Endothelial cell (in vitro differentiated cells): ENCODE data around the gene ARG2. TPM values are rescaled to one million over a fixed set of nuclear protein-coding genes. Genes with fewer than 3 reads are reported as not detected.

Experiments used
- DNase-seq: peaks from one replicate; pipeline ENCODE4 v3.0.0; 2021; ENCODE audit warnings: low spot score
- H3K27ac Mint-ChIP-seq: one replicate; pipeline ENCODE4 v1.8.0; 2021; ENCODE audit warnings: mixed read lengths, inconsistent platforms; ENCODE audit not compliant: unreplicated experiment
- H3K27me3 Mint-ChIP-seq: one replicate; pipeline ENCODE4 v1.8.0; 2021; ENCODE audit warnings: mild to moderate bottlenecking, moderate library complexity, mixed read lengths, inconsistent platforms; ENCODE audit not compliant: unreplicated experiment
- H3K36me3 Mint-ChIP-seq: one replicate; pipeline ENCODE4 v1.8.0; 2021; ENCODE audit warnings: mild to moderate bottlenecking, low read depth, mixed read lengths, inconsistent platforms; ENCODE audit not compliant: unreplicated experiment
- H3K4me1 Mint-ChIP-seq: one replicate; pipeline ENCODE4 v1.8.0; 2021; ENCODE audit warnings: mild to moderate bottlenecking, mixed read lengths, inconsistent platforms; ENCODE audit not compliant: unreplicated experiment
- H3K4me3 Mint-ChIP-seq: one replicate; pipeline ENCODE4 v1.8.0; 2021; ENCODE audit warnings: mild to moderate bottlenecking, mixed read lengths, inconsistent platforms; ENCODE audit not compliant: unreplicated experiment
- H3K9me3 Mint-ChIP-seq: one replicate; pipeline ENCODE4 v1.8.0; 2021; ENCODE audit warnings: mixed read lengths, inconsistent platforms; ENCODE audit not compliant: unreplicated experiment
- CTCF ChIP-seq: fragments of 200-600 bp; sonication (generic); IDR thresholded peaks from one replicate; pipeline ENCODE4 v1.5.0; 2021; ENCODE audit warnings: antibody characterized with exemption; ENCODE audit not compliant: unreplicated experiment
- long read RNA-seq: library from polyadenylated mRNA; unstranded; transcript quantifications from one replicate; pipeline ENCODE4 v2.0.0, GENCODE V29; 2020; ENCODE audit not compliant: unreplicated experiment
- total RNA-seq: library from RNA; stranded (reverse); fragmentation: NEBNext Ultra II Directional; extraction: Animal tissue kit (Norgen Biotek cat#: 25700); gene quantifications from one replicate; pipeline ENCODE4 v1.2.1, GENCODE V29; 2021; ENCODE audit not compliant: unreplicated experiment

The ARG2 gene
- total RNA-seq: 18.6 TPM
- long read RNA-seq, transcript ARG2-201 (8 exons, 2,045 nt): major isoform, 24 of 24 reads
- long read RNA-seq, partial matches to known transcripts: 0 of 24 reads
- long read RNA-seq, other reads (novel, unspliced or antisense): 0 of 24 reads

- H3K4me3 Mint-ChIP-seq: peak within 1 kb of the TSS; percentile 94
- TF ChIP-seq CTCF: no peak
- DNase-seq: peak; percentile 95
- H3K36me3 Mint-ChIP-seq: peaks cover 4% of the 10 kb centered on the region
- peaks cover 35% of the 10 kb centered on the region for H3K4me1 Mint-ChIP-seq
- H3K9me3 Mint-ChIP-seq: no peaks in the 10 kb centered on the region
- peaks cover 14% of the 10 kb centered on the region for H3K27me3 Mint-ChIP-seq
- H3K27ac Mint-ChIP-seq: peak within 1 kb of the TSS; percentile 98
These were observed at the start of gene ARG2 for GRCh38 chr14:67619446-67620216. Gene ARG2 (plus strand): TSS chr14:67619920. CDS start chr14:67619978, 58 bp downstream.

GRCh38 chr14:67570453-67570852, 49.3 kb upstream of the ARG2 start:
- TF ChIP-seq CTCF: no peak
- Mint-ChIP-seq H3K9me3 (no peaks in the 10 kb centered on the region), H3K36me3 (no peaks in the 10 kb centered on the region), H3K27ac (no peak overlapping the region), H3K4me3 (no peak overlapping the region), H3K4me1 (no peaks in the 10 kb centered on the region), H3K27me3 (peaks cover 7% of the 10 kb centered on the region)
- DNase-seq: no peak

GRCh38 chr14:67571275-67571990, 48.3 kb upstream of the ARG2 start:
- H3K9me3 Mint-ChIP-seq: no peaks in the 10 kb centered on the region
- peak; percentile 74 for TF ChIP-seq CTCF
- peak; percentile 74 for DNase-seq
- no peaks in the 10 kb centered on the region for H3K36me3 Mint-ChIP-seq
- no peak overlapping the region for H3K27ac Mint-ChIP-seq
- peaks cover 7% of the 10 kb centered on the region for H3K27me3 Mint-ChIP-seq
- no peak overlapping the region for H3K4me3 Mint-ChIP-seq
- no peaks in the 10 kb centered on the region for H3K4me1 Mint-ChIP-seq

- Mint-ChIP-seq H3K4me1 (no peaks in the 10 kb centered on the region), H3K27ac (no peak overlapping the region), H3K4me3 (no peak overlapping the region), H3K36me3 (no peaks in the 10 kb centered on the region), H3K27me3 (peaks cover 7% of the 10 kb centered on the region), H3K9me3 (no peaks in the 10 kb centered on the region)
- DNase-seq: no peak
- no peak for TF ChIP-seq CTCF
These were observed 47.8 kb upstream of the ARG2 start for GRCh38 chr14:67571991-67572323.

- Mint-ChIP-seq H3K27ac (no peak overlapping the region), H3K9me3 (no peaks in the 10 kb centered on the region), H3K4me3 (no peak overlapping the region), H3K27me3 (peaks cover 5% of the 10 kb centered on the region), H3K36me3 (no peaks in the 10 kb centered on the region), H3K4me1 (peaks cover 5% of the 10 kb centered on the region)
- TF ChIP-seq CTCF: no peak
- no peak for DNase-seq
These were observed 47.1 kb upstream of the ARG2 start for GRCh38 chr14:67572608-67573007.
